Upper lobe of left lung (tissue), 4 donors: Measurements from ENCODE around the gene SERINC5.

Experiments used
- POLR2A ChIP-seq, 4 donors: fragments of 450-650 bp; IDR thresholded peaks; one replicate each; pipeline ENCODE4 v1.5.1; 2016 to 2017; ENCODE audit warnings: antibody characterized with exemption in 4 of 4, mild to moderate bottlenecking in 2 of 4
- POLR2AphosphoS5 ChIP-seq, 2 donors: sonication (generic); formaldehyde crosslinking; IDR thresholded peaks; one replicate each; pipeline ENCODE4 v1.5.1; 2017; ENCODE audit warnings: antibody characterized with exemption in 2 of 2
- TF ChIP-seq, protein P1 (sequence below), 6 experiments: fragments of 450-650 bp in 4 of 6; fragments of 200-600 bp in 2 of 6; sonication (generic) in 2 of 6; IDR thresholded peaks; one replicate each; pipeline ENCODE4 v1.5.1; 2016 to 2019; ENCODE audit warnings: antibody characterized with exemption in 6 of 6

DNA sequence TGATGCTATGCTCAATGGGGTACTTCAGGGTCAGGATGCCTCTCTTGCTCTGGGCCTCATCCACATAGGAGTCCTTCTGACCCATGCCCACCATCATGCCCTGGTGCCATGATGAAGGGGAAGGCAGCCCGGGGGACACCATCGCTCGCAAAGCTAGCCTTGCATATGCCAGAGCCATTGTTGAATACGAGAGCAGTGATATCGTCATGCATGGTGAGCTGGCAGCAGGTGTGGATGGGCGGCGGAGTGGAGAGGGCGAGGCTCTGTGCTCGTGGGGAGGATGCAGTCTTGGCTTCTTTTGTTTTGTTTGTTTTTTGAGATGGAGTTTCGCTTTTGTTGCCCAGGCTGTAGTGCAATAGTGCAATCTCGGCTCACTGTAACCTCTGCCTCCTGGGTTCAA, 46.8 kb upstream of the SERINC5 start:
- TF ChIP-seq, protein P1, sequence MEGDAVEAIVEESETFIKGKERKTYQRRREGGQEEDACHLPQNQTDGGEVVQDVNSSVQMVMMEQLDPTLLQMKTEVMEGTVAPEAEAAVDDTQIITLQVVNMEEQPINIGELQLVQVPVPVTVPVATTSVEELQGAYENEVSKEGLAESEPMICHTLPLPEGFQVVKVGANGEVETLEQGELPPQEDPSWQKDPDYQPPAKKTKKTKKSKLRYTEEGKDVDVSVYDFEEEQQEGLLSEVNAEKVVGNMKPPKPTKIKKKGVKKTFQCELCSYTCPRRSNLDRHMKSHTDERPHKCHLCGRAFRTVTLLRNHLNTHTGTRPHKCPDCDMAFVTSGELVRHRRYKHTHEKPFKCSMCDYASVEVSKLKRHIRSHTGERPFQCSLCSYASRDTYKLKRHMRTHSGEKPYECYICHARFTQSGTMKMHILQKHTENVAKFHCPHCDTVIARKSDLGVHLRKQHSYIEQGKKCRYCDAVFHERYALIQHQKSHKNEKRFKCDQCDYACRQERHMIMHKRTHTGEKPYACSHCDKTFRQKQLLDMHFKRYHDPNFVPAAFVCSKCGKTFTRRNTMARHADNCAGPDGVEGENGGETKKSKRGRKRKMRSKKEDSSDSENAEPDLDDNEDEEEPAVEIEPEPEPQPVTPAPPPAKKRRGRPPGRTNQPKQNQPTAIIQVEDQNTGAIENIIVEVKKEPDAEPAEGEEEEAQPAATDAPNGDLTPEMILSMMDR (IDR thresholded peaks at IDR 0.05): no peak
- no peak for TF ChIP-seq POLR2AphosphoS5 (IDR thresholded peaks at IDR 0.05)
- TF ChIP-seq POLR2A (IDR thresholded peaks at IDR 0.05): no peak
